MM.1S (cell line): ENCODE results near the gene COLEC12.

ENCODE experiments used
- EZH2phosphoT487 ChIP-seq: fragments of 300-600 bp; sonication (generic); IDR thresholded peaks from 2 replicates; pipeline ENCODE4 v1.6.1; 2018; ENCODE audit warnings: antibody characterized with exemption, low read length
- TF ChIP-seq, protein P1 (sequence below): fragments of 300-600 bp; sonication (generic); IDR thresholded peaks from 2 replicates; pipeline ENCODE4 v1.5.1; 2016; ENCODE audit warnings: antibody characterized with exemption, low read length, mixed read lengths

DNA sequence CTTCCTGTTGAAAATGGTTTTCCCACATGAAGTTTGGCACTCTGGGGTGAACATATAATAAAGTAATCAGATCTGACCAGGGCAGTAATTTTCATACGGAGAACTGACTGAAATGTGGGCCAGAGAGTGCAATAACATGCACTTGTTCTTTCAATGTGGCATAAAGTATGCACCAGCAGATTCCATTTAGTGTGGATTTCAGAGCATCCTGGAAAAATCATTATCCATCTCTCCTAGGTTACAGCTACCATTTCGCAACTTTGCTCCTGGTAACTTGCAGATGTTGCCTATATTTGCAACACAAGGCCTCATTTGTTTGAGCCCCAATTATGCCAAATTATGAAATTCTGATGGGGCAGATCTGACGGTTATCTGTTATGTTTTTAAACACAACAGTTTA, 55.4 kb downstream of the COLEC12 start:
- TF ChIP-seq, protein P1, sequence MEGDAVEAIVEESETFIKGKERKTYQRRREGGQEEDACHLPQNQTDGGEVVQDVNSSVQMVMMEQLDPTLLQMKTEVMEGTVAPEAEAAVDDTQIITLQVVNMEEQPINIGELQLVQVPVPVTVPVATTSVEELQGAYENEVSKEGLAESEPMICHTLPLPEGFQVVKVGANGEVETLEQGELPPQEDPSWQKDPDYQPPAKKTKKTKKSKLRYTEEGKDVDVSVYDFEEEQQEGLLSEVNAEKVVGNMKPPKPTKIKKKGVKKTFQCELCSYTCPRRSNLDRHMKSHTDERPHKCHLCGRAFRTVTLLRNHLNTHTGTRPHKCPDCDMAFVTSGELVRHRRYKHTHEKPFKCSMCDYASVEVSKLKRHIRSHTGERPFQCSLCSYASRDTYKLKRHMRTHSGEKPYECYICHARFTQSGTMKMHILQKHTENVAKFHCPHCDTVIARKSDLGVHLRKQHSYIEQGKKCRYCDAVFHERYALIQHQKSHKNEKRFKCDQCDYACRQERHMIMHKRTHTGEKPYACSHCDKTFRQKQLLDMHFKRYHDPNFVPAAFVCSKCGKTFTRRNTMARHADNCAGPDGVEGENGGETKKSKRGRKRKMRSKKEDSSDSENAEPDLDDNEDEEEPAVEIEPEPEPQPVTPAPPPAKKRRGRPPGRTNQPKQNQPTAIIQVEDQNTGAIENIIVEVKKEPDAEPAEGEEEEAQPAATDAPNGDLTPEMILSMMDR = no peak
- no peak for TF ChIP-seq EZH2phosphoT487
